Fibroblast of the conjunctiva (primary cell): ENCODE results near the gene PEX5.
A peak's percentile ranks its signal among the peaks of the same experiment; 100 is the strongest.
"Not testable (repeated sequence)": the region's sequence is repeated elsewhere in the genome, so short reads cannot be mapped to it uniquely, and the experiment has no call there.

Experiments used
- DNase-seq: peaks from one replicate; pipeline ENCODE4 v3.0.0-alpha.2; 2010; ENCODE audit warnings: low read depth

The PEX5 gene

DNA sequence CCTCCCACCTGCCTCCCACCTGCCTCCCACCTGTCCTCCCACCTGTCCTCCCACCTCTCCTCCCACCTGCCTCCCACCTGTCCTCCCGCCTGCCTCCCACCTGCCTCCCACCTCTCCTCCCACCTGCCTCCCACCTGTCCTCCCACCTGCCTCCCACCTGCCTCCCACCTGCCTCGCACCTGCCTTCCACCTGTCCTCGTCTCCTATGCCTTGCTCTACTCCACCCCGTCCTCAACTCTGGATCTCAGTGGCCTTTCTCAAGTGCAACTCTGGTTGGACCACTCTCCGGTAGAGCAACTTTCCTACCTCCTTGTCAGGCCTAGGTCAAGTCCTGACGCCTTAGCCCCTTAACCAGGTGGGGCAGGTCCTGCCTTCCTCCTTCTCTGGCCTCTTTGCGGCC is 29.3 kb upstream of the PEX5 start:
- DNase-seq, result no peak

- no peak for DNase-seq
These were observed 28.2 kb upstream of the PEX5 start for GRCh38 chr12:7161327-7161726.

DNA sequence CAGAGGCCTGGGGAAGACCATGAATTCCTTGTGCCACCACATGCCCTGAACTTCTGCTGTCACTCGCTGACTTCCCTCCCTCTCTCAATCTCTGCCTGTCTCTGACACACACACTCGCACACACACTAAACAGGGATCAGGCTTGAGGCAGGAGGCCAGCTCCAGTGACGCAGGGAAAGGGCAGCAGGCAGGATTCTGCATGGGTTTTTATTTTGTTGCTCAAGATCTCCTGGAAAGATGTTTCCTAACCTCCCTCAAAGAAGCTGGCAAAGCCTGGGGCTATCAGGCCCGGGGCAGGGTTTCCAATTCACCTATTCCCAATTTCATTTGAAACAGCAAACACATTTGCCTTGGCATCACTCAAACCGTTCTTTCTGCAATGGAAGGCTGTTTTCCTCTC is 27.7 kb upstream of the PEX5 start:
- DNase-seq, result no peak

DNA sequence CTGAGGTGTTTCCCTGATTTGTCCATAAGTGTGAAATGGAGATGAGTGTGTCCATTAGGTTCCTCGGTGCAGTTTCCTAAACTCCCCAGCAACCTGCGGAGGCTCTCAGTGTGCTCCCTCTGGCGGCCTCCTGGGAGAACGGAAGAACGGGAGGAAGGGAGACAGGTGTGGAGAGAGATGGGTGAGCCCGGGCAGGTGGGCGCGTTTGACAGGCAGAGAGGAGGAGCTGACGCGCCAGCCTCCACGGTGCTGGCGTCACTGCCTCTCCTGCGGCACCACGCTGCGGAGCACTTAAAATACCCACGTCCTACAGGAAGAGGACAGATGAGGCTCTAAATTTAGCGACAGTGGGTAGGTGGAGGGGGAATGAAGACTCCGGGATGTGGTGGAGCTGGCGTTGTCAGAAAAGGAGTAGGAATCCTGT is 26.8 kb upstream of the PEX5 start:
- no peak for DNase-seq

DNA sequence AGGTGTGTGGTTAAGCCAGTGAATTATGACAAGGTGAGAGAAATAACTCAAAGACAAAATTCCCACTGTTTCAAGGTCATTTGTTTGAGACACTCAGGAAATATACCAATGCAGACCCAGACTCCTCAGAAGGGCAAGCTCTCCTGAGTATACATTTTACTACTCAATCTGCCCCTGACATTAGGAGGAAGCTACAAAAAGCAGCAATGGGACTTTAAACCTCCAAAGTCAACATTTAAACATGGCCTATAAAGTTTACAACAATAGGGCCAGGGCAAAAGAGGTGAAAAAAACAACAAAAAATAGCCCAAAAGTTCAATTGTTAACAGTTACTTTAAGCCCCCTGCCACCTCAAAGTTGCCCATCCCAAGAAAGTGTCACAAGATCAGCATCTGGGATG is 19.5 kb upstream of the PEX5 start:
- DNase-seq, result no peak

- DNase-seq, result no peak
These were observed 17.6 kb upstream of the PEX5 start for GRCh38 chr12:7171854-7172253.

- no peak for DNase-seq
These were observed 14.0 kb upstream of the PEX5 start for GRCh38 chr12:7175493-7175892.

GRCh38 chr12:7176595-7176994 is 12.9 kb upstream of the PEX5 start:
- no peak for DNase-seq

DNA sequence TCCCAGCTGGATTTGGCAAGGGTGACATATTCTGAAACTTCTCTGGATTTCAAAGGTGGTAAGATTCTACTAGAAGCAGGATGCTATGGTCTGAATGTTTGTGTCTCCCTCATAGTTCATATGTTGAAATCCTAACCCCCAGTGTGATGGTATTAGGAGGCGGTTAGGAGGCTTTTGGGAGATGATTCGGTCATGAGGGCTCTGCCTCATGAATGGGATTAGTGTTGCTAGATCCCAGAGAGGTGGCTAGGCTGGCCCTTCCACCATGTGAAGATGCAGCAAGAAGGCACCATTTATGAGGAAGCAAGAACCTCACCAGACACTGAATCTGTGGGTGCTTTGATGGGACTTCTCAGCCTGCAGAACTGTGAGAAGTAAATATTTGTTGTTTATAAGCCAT is 11.0 kb upstream of the PEX5 start:
- DNase-seq, result no peak

- no peak for DNase-seq
These were observed 8.8 kb upstream of the PEX5 start for GRCh38 chr12:7180685-7181084.

GRCh38 chr12:7186058-7186457 is 3.4 kb upstream of the PEX5 start:
- not testable (repeated sequence) for DNase-seq

- DNase-seq, result peak; percentile 37
These were observed 706 bp upstream of the PEX5 start for GRCh38 chr12:7188562-7189397.

DNA sequence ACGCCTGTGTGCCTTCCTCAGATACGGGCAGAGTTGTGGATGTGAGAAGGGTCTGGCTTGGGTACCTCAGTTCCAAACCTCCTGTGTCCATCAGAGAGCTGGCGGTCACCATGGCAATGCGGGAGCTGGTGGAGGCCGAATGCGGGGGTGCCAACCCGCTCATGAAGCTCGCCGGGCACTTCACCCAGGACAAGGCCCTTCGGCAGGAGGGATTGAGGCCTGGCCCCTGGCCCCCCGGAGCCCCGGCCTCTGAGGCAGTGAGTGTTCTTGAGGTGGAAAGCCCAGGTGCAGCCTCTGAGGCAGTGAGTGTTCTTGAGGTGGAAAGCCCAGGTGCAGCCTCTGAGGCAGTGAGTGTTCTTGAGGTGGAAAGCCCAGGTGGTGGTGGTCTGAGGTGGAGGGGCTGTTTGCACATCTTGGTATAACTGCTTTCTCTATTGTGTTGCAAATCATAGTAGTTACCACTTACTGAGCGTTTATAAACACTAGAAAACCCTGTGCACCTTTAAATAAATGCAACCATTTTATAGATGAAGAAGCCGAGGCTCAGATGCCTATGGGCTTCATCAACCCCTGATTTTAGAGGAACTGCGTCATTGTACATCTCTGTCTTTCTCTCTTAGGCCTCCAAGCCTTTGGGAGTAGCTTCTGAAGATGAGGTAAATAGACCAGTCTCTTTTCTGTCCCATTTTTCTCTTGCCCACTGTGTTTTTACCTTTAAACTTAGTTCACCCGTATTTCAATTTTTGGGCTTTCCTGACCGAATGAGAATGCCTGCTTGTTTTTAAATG is 976 bp downstream of the PEX5 start:
- DNase-seq, result no peak

DNA sequence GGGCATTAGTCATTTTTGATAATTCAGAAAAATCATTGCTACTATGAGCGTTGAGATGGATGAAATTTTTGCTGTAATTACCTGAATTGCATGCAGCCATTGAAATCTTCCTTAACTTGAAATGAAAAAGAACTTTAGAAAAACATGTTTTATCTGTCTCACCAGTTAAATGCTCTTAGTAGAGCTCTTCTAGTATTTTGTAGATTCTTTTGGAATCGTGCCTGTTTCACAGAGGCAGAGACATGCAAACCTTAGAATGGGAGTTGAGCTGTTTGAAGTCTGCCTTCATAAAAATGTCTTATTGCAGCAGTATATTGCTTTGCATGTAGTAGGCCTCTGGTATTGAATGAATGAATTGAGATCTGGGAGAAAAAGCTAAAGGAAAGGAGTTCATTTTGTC is 4.2 kb downstream of the PEX5 start:
- no peak for DNase-seq

- DNase-seq, result no peak
These were observed 8.4 kb downstream of the PEX5 start for GRCh38 chr12:7197841-7198240.

DNA sequence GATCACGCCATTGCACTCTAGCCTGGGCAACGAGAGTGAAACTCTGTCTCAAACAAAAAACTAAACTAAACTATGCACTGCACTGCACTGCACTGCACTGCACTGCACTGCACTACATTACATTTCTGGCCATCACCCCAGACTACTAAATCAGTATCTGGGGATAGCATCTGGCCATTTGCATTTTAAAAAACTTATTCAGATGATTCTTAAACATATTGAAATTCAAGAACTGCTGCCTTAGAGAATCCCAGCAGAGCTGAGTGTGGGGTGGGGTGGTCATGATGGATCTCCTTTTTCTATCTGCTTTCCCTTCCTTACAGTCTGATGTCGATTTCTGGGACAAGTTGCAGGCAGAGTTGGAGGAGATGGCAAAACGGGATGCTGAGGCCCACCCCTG is 13.6 kb downstream of the PEX5 start:
- DNase-seq, result no peak

DNA sequence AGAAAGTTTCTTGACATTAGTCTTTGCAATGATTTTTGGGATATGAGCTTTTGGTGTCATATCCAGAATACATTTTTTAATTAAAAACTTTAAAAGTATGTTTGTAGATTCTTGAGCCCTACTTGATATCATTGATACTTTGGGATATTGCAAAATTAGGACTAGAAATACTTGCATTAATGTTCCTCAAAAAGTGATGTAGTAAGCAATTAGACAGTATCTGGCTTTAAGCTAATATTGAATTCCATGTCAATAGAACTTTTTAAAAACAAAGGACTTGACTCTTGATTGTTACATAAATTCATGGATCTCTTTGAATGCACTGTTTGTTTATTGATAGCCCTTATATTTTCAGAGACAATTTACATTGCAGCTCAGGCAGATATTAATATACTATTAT is 15.6 kb downstream of the PEX5 start:
- DNase-seq, result no peak

- DNase-seq, result no peak
These were observed 17.2 kb downstream of the PEX5 start for GRCh38 chr12:7206691-7207090.

- no peak for DNase-seq
These were observed 18.6 kb downstream of the PEX5 start for GRCh38 chr12:7207866-7208625.

DNA sequence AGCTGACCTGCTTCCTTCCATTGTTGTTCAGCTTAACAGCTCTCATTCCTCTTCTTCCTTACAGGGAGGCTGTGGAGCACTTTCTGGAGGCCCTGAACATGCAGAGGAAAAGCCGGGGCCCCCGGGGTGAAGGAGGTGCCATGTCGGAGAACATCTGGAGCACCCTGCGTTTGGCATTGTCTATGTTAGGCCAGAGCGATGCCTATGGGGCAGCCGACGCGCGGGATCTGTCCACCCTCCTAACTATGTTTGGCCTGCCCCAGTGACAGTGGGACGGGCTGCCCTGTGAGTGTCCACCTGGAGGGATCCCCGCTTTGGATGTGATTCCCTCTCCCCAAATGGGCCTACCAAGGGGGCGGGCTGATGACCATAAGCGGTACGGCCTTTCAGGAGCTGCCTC is 20.5 kb downstream of the PEX5 start:
- DNase-seq, result no peak

GRCh38 chr12:7210642-7211151 is 21.2 kb downstream of the PEX5 start:
- DNase-seq, result no peak

- DNase-seq, result no peak
These were observed 23.2 kb downstream of the PEX5 start for GRCh38 chr12:7212678-7213077.

GRCh38 chr12:7213745-7214144 is 24.3 kb downstream of the PEX5 start:
- not testable (repeated sequence) for DNase-seq
